SH-SY5Y (cell line): ENCODE data around the gene MYT1.

Source experiments
- GATA2 ChIP-seq: IDR thresholded peaks from 2 replicates; pipeline ENCODE4 v1.6.1; 2011; ENCODE audit warnings: mild to moderate bottlenecking, low read depth, low read length
- GATA3 ChIP-seq: IDR thresholded peaks from 2 replicates; pipeline ENCODE4 v1.6.1; 2011; ENCODE audit warnings: low read depth, mild to moderate bottlenecking, low read length, moderate library complexity

GRCh38 chr20:64206614-64207013 is 42.4 kb downstream of the MYT1 start:
- no peak for TF ChIP-seq GATA2
- TF ChIP-seq GATA3, result no peak
